ENCODE data around the gene DTHD1. TPM values are rescaled to one million over a fixed set of nuclear protein-coding genes. Genes with fewer than 3 reads are reported as not detected.

DTHD1 gene
- total RNA-seq, 1 donor from 2014 or later, result not detected

GRCh38 chr4:36360755-36361154 is 79.3 kb downstream of the DTHD1 start:
- DNase-seq (ENCODE audit: low read depth) (no peak), FAIRE-seq (no peak)
- H3K9ac ChIP-seq (ENCODE audit: low read length), result no peak overlapping the region
- H3K36me3 ChIP-seq (ENCODE audit: insufficient read depth, low read length), result no peaks in the 10 kb centered on the region
- no peaks in the 10 kb centered on the region for H3K79me2 ChIP-seq (ENCODE audit: insufficient read depth, low read length)
- Mint-ChIP-seq H3K36me3 (ENCODE audit: low read depth, unreplicated experiment) (no peaks in the 10 kb centered on the region), H3K27ac (ENCODE audit: unreplicated experiment) (no peak overlapping the region), H3K4me3 (ENCODE audit: unreplicated experiment) (no peak overlapping the region), H3K9me3 (ENCODE audit: unreplicated experiment) (no peaks in the 10 kb centered on the region), H3K27me3 (ENCODE audit: low read depth, unreplicated experiment) (peaks cover 4% of the 10 kb centered on the region), H3K4me1 (ENCODE audit: low read depth, unreplicated experiment) (peaks cover 2% of the 10 kb centered on the region)
- H4K20me1 ChIP-seq (ENCODE audit: insufficient read depth, low read length), result no peaks in the 10 kb centered on the region
- H3K4me2 ChIP-seq (ENCODE audit: low read length), result no peak overlapping the region
- no peaks in the 10 kb centered on the region for H3K27me3 ChIP-seq (ENCODE audit: insufficient read depth, low read length)
- TF ChIP-seq CTCF (IDR thresholded peaks at IDR 0.05; ENCODE audit: insufficient read depth, low read depth, low read length) (no peak), EZH2 (IDR thresholded peaks at IDR 0.05; ENCODE audit: insufficient read depth, low read length) (no peak)
- no peaks in the 10 kb centered on the region for H3K9me3 ChIP-seq (ENCODE audit: insufficient read depth, low read depth, low read length)
- H3K27ac ChIP-seq (ENCODE audit: low read depth, low read length), result no peak overlapping the region
- no peak overlapping the region for H3K4me3 ChIP-seq (ENCODE audit: insufficient read depth, low read depth, low read length)
- H2AFZ ChIP-seq (ENCODE audit: low read depth, low read length), result no peak overlapping the region
- no peaks in the 10 kb centered on the region for H3K4me1 ChIP-seq (ENCODE audit: insufficient read depth, low read length)

GRCh38 chr4:36363024-36363423 is 81.6 kb downstream of the DTHD1 start:
- no peak for FAIRE-seq
- H3K4me3 ChIP-seq (ENCODE audit: insufficient read depth, low read depth, low read length), result no peak overlapping the region
- H3K27me3 Mint-ChIP-seq (ENCODE audit: low read depth, unreplicated experiment), result peaks cover 4% of the 10 kb centered on the region
- H3K79me2 ChIP-seq (ENCODE audit: insufficient read depth, low read length), result no peaks in the 10 kb centered on the region
- no peak overlapping the region for H2AFZ ChIP-seq (ENCODE audit: low read depth, low read length)
- H3K4me3 Mint-ChIP-seq (ENCODE audit: unreplicated experiment), result no peak overlapping the region
- TF ChIP-seq CTCF (IDR thresholded peaks at IDR 0.05; ENCODE audit: insufficient read depth, low read depth, low read length) (no peak), EZH2 (IDR thresholded peaks at IDR 0.05; ENCODE audit: insufficient read depth, low read length) (no peak)
- H3K4me1 ChIP-seq (ENCODE audit: insufficient read depth, low read length), result no peaks in the 10 kb centered on the region
- no peaks in the 10 kb centered on the region for H3K9me3 ChIP-seq (ENCODE audit: insufficient read depth, low read depth, low read length)
- no peak overlapping the region for H3K27ac Mint-ChIP-seq (ENCODE audit: unreplicated experiment)
- H3K27me3 ChIP-seq (ENCODE audit: insufficient read depth, low read length), result no peaks in the 10 kb centered on the region
- H4K20me1 ChIP-seq (ENCODE audit: insufficient read depth, low read length), result no peaks in the 10 kb centered on the region
- peak; percentile 31 for DNase-seq (ENCODE audit: low read depth)
- H3K9me3 Mint-ChIP-seq (ENCODE audit: unreplicated experiment), result no peaks in the 10 kb centered on the region
- H3K9ac ChIP-seq (ENCODE audit: low read length), result no peak overlapping the region
- H3K4me2 ChIP-seq (ENCODE audit: low read length), result no peak overlapping the region
- no peaks in the 10 kb centered on the region for H3K36me3 Mint-ChIP-seq (ENCODE audit: low read depth, unreplicated experiment)
- H3K4me1 Mint-ChIP-seq (ENCODE audit: low read depth, unreplicated experiment), result peaks cover 2% of the 10 kb centered on the region
- no peak overlapping the region for H3K27ac ChIP-seq (ENCODE audit: low read depth, low read length)
- no peaks in the 10 kb centered on the region for H3K36me3 ChIP-seq (ENCODE audit: insufficient read depth, low read length)

- Mint-ChIP-seq H3K36me3 (ENCODE audit: low read depth, unreplicated experiment) (no peaks in the 10 kb centered on the region), H3K4me3 (ENCODE audit: unreplicated experiment) (no peak overlapping the region), H3K27ac (ENCODE audit: unreplicated experiment) (no peak overlapping the region), H3K27me3 (ENCODE audit: low read depth, unreplicated experiment) (peaks cover 3% of the 10 kb centered on the region), H3K9me3 (ENCODE audit: unreplicated experiment) (peaks cover 25% of the 10 kb centered on the region), H3K4me1 (ENCODE audit: low read depth, unreplicated experiment) (no peaks in the 10 kb centered on the region)
- H3K9ac ChIP-seq (ENCODE audit: low read length), result no peak overlapping the region
- no peaks in the 10 kb centered on the region for H3K9me3 ChIP-seq (ENCODE audit: insufficient read depth, low read depth, low read length)
- TF ChIP-seq EZH2 (IDR thresholded peaks at IDR 0.05; ENCODE audit: insufficient read depth, low read length) (no peak), CTCF (IDR thresholded peaks at IDR 0.05; ENCODE audit: insufficient read depth, low read depth, low read length) (no peak)
- DNase-seq (ENCODE audit: low read depth) (no peak), FAIRE-seq (no peak)
- no peaks in the 10 kb centered on the region for H3K79me2 ChIP-seq (ENCODE audit: insufficient read depth, low read length)
- H2AFZ ChIP-seq (ENCODE audit: low read depth, low read length), result no peak overlapping the region
- H3K27ac ChIP-seq (ENCODE audit: low read depth, low read length), result no peak overlapping the region
- H3K4me3 ChIP-seq (ENCODE audit: insufficient read depth, low read depth, low read length), result no peak overlapping the region
- H3K4me2 ChIP-seq (ENCODE audit: low read length), result no peak overlapping the region
- no peaks in the 10 kb centered on the region for H3K27me3 ChIP-seq (ENCODE audit: insufficient read depth, low read length)
- no peaks in the 10 kb centered on the region for H3K4me1 ChIP-seq (ENCODE audit: insufficient read depth, low read length)
- H4K20me1 ChIP-seq (ENCODE audit: insufficient read depth, low read length), result no peaks in the 10 kb centered on the region
- H3K36me3 ChIP-seq (ENCODE audit: insufficient read depth, low read length), result no peaks in the 10 kb centered on the region
These were observed 93.6 kb downstream of the DTHD1 start for GRCh38 chr4:36374836-36375511.

All from astrocyte (in vitro differentiated cells and primary cell).